ENCODE results near the gene GLYATL1. TPM values are rescaled to one million over a fixed set of nuclear protein-coding genes. Genes with fewer than 3 reads are reported as not detected.

Gene GLYATL1
- total and polyA plus RNA-seq, 10 of the 15 experiments (the other 5 are each of a cell fraction or from before 2014, with no cell fraction given) = not detected

DNA sequence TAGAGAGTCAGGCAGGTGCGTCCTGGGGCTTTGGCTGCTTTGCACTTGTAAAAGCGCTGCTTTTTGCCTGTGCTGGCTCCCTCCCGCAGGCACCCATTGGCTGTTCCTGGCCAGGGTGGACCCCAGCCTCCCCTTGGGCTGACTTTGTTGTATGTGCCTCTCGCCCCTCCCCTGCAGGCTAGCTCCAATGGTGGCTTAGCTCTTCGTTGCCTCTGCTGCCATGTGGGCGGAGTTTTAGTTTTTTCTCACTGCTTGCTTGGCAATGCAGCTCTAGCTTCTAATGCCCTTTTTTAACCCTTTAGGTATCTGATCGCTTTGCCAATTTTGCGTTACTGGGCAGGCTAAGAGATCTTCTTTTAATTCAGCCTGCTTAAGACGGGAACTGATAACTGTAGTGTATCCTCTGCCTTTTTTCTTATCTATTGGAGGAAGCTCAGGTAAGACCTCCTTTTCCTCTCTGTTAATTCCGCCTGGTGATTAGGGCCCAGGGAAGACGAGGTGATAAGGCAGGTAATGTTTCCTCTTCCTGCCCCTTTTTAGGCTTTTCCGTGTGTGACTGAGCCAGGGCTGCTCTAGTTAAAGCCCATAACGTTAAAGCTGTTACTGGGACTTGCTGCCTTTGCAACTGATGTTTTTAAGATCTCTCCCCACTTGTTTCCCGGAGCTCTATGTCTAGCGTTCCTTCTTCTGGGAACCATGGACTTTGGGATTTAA, 11.7 kb upstream of the GLYATL1 start:
- WGBS (ENCODE audit: insufficient coverage, insufficient replicate concordance, low lambda C conversion rate, missing lambda C conversion rate) = 4% methylated on average over 15 of the region's 15 CpGs
- H2AFZ ChIP-seq (ENCODE audit: control insufficient read depth, low read depth, low read length) = no peak overlapping the region
- TF ChIP-seq BRCA1 (IDR thresholded peaks at IDR 0.05; ENCODE audit: low read depth, low read length) = no peak
- TF ChIP-seq, protein P1, sequence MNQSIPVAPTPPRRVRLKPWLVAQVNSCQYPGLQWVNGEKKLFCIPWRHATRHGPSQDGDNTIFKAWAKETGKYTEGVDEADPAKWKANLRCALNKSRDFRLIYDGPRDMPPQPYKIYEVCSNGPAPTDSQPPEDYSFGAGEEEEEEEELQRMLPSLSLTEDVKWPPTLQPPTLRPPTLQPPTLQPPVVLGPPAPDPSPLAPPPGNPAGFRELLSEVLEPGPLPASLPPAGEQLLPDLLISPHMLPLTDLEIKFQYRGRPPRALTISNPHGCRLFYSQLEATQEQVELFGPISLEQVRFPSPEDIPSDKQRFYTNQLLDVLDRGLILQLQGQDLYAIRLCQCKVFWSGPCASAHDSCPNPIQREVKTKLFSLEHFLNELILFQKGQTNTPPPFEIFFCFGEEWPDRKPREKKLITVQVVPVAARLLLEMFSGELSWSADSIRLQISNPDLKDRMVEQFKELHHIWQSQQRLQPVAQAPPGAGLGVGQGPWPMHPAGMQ (IDR thresholded peaks at IDR 0.05; ENCODE audit: borderline replicate concordance) = no peak
- TF ChIP-seq BHLHE40 (IDR thresholded peaks at IDR 0.05; ENCODE audit: borderline replicate concordance in 1 of 2, low read depth in 2 of 2, low read length in 1 of 2) = no peak
- TF ChIP-seq FOS (IDR thresholded peaks at IDR 0.05; ENCODE audit: borderline replicate concordance, extremely low read depth, insufficient read length) = no peak
- no peak overlapping the region for H3K9ac ChIP-seq (ENCODE audit: control insufficient read depth, insufficient read depth, low read length)
- H3K27ac ChIP-seq (ENCODE audit: control insufficient read depth, insufficient read depth) = no peak overlapping the region
- in situ Hi-C loops (cut with MboI) = no loop called here
- ATAC-seq (peak; percentile 55; the same call in 2 of the 3 replicates), DNase-seq (ENCODE audit: low read depth, low spot score) (no peak), FAIRE-seq (no peak)
- H3K36me3 ChIP-seq (ENCODE audit: control insufficient read depth in 2 of 2, insufficient read depth in 2 of 2, low read length in 1 of 2) = no peaks in the 10 kb centered on the region
- CTCF ChIA-PET = interaction anchor here (1.0 kb wide), 3 partner anchors 26 to 351 kb away, joined by 3 read pairs; no protein-coding TSS in a partner anchor
- H3K9me3 ChIP-seq (replicated peaks; ENCODE audit: control insufficient read depth, insufficient read depth, low read length) = no peaks in the 10 kb centered on the region
- H3K27me3 ChIP-seq (replicated peaks in 1 of 2; ENCODE audit: control insufficient read depth in 2 of 2, insufficient read depth in 2 of 2, low read length in 1 of 2) = peaks cover 1 to 6% of the 10 kb centered on the region in 2 experiments; a peak in 2 of 4 replicates
- RAD21 ChIA-PET (ENCODE audit: unreplicated experiment) = interaction anchor here (1.5 kb wide), 1 partner anchor 26 kb away, joined by 3 read pairs; no protein-coding TSS in a partner anchor
- intact Hi-C loops (cut with micrococcal nuclease; ENCODE audit: unreplicated experiment) = no loop called here
- H4K20me1 ChIP-seq (ENCODE audit: control insufficient read depth, insufficient read depth) = no peaks in the 10 kb centered on the region
- H3K4me3 ChIP-seq = no peak overlapping the region
- POLR2A ChIA-PET = no interaction called here
- H3K79me2 ChIP-seq (ENCODE audit: control insufficient read depth, insufficient read depth, low read length) = no peaks in the 10 kb centered on the region
- no peak overlapping the region for H3K4me2 ChIP-seq (ENCODE audit: control insufficient read depth, insufficient read depth)
- SMC1A ChIA-PET (ENCODE audit: uncharacterized antibody, unreplicated experiment) = interaction anchor here (1.2 kb wide), 1 partner anchor 9 kb away, joined by 4 read pairs; no protein-coding TSS in a partner anchor
- BruUV-seq (replicated peaks) = no TSS peak
- no peaks in the 10 kb centered on the region for H3K4me1 ChIP-seq (ENCODE audit: control insufficient read depth, insufficient read depth, low read length)
